ENCODE data around the gene ZNF618. TPM values are rescaled to one million over a fixed set of nuclear protein-coding genes. Genes with fewer than 3 reads are reported as not detected.

ZNF618 gene
- total RNA-seq, 4 donors from 2014 or later: 2.9 to 5.8 (median 4.2) TPM

DNA sequence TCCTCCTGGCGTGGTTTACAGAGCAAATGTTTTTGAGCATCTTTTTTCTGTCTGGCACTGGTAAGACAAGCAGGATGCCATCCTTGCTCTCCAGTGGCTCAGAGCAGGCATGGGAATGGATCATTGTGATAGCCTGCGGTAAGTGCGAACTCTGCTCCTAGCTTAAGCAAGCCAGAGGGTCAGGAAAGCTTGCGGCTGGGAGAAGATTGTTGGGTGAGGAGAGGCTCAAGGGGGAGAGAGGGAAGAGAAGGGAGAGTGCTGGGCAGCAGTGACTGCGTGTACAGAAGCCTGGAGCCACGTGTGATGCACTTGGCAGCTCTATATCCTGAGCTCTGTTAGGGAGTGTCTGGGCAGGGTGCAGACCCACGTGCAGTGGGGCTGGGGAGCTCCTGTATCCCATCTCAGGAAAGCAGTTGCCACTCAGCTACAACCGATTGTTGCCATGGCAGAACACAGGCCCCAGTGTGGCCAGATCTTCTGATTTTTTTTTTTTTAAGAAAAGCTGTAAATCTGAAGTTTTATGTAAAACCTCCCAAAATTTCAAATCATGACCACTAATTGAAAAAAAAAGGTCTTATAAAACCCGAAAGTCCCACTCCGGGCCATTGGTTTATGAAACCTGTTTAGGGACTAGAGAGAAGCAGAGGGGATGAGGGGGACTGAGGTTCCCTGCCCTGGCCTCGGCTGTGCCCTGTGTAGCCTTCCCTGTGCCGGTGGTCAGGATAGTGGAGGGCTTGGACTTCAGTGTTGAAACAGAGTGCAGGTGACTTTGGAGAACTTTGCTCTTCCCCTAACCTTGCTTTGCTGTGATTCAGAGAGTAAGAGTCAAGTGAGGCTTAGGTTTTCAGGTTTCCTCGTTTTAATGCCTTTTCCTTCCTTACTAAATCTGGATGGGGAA, 67.3 kb downstream of the ZNF618 start:
- Histone ChIP-seq H3K9me3 (no peaks in the 10 kb centered on the region), H3K4me3 (no peak overlapping the region), H3K36me3 (no peaks in the 10 kb centered on the region), H3K4me1 (no peaks in the 10 kb centered on the region), H3K27ac (no peak overlapping the region), H3K27me3 (no peaks in the 10 kb centered on the region)
- no peak for DNase-seq (ENCODE audit: low spot score in 2 of 2)
- 82% methylated on average over 13 of the region's 13 CpGs for WGBS
- no peak for TF ChIP-seq POLR2AphosphoS5 (IDR thresholded peaks at IDR 0.05)
- TF ChIP-seq EP300 (IDR thresholded peaks at IDR 0.05): no peak
- TF ChIP-seq, protein P1, sequence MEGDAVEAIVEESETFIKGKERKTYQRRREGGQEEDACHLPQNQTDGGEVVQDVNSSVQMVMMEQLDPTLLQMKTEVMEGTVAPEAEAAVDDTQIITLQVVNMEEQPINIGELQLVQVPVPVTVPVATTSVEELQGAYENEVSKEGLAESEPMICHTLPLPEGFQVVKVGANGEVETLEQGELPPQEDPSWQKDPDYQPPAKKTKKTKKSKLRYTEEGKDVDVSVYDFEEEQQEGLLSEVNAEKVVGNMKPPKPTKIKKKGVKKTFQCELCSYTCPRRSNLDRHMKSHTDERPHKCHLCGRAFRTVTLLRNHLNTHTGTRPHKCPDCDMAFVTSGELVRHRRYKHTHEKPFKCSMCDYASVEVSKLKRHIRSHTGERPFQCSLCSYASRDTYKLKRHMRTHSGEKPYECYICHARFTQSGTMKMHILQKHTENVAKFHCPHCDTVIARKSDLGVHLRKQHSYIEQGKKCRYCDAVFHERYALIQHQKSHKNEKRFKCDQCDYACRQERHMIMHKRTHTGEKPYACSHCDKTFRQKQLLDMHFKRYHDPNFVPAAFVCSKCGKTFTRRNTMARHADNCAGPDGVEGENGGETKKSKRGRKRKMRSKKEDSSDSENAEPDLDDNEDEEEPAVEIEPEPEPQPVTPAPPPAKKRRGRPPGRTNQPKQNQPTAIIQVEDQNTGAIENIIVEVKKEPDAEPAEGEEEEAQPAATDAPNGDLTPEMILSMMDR (IDR thresholded peaks at IDR 0.05): no peak
- no peak for TF ChIP-seq POLR2A (IDR thresholded peaks at IDR 0.05)

DNA sequence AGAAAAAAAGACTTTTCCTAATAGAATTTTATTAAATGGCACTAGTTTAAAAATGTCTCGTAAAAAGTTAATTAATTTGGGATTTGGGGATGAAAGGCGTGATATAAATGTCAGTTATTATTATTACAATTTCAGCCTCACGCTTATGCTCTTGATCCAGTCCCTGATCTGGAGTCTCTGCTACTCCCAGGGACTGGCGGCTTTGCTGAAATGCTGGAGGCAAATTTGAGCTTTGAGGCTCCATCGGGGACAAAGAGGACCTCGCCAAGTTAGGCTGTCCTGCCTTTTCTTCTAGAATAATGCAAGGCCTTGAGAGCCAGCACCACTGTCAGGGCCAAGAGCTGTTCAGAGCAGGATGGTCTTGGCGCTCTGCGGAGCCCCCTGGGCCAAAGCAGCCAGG, 69.7 kb downstream of the ZNF618 start:
- Histone ChIP-seq H3K4me1 (no peaks in the 10 kb centered on the region), H3K9me3 (no peaks in the 10 kb centered on the region), H3K36me3 (no peaks in the 10 kb centered on the region), H3K27me3 (no peaks in the 10 kb centered on the region), H3K27ac (no peak overlapping the region), H3K4me3 (no peak overlapping the region)
- no peak for DNase-seq (ENCODE audit: low spot score in 2 of 2)
- WGBS: 93% methylated on average over 8 of the region's 8 CpGs
- no peak for TF ChIP-seq EP300 (IDR thresholded peaks at IDR 0.05)
- TF ChIP-seq POLR2A (IDR thresholded peaks at IDR 0.05): no peak
- TF ChIP-seq, protein P1 (IDR thresholded peaks at IDR 0.05): no peak
- TF ChIP-seq POLR2AphosphoS5 (IDR thresholded peaks at IDR 0.05): no peak

DNA sequence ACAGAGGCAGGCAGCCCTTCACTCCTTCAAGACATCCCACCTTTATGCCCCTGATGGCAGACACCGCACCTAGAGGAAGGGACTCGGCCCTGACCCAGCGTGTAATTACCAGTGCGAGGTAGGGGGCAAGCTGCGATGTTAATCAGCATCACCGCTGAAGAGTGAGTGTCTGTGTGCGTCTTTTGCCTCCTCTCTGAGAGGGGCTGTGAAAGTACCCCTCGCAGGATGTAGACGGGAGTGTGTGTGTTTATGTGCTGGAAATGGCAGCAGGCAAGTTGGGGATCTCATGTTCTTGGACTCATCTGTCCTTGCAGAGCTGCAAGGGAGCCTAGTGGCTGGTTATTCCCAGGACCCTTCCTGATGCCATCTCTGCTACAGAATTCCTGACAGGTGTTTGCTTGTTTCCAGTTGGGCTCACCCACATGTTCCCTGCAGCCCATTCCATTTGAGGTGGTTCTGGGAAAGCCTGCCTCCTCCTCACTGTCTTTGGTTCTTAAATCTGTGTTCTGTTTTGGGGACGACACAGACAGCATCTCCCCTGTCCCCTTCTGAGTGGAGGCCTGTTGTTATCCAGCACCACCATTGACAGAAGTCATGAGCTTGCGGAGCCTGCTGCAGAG, 70.5 kb downstream of the ZNF618 start:
- Histone ChIP-seq H3K4me1 (no peaks in the 10 kb centered on the region), H3K9me3 (no peaks in the 10 kb centered on the region), H3K27me3 (no peaks in the 10 kb centered on the region), H3K36me3 (no peaks in the 10 kb centered on the region), H3K27ac (no peak overlapping the region), H3K4me3 (no peak overlapping the region)
- no peak for TF ChIP-seq POLR2AphosphoS5 (IDR thresholded peaks at IDR 0.05)
- no peak for DNase-seq (ENCODE audit: low spot score in 2 of 2)
- 96% methylated on average over 11 of the region's 11 CpGs for whole genome bisulfite sequencing

DNA sequence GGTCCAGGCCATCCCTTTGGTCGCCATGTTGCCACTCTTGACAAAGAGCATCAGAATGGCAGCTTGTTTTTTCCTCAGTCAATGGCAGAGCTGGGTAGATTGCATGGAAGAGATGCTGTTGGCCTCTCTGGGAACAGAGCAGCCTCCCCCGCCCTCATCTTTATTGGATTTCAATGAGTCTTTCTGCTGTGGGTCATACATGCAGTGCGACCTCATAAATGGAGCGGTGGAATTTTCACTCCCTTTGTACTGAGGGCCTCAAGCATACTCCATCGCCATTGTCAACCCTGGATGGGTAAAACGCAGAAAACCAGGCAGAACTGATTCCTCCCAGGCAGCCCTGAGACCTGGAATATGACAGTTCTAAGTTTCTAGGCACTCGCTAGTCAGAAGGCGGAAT, 71.8 kb downstream of the ZNF618 start:
- DNase-seq (ENCODE audit: low spot score in 2 of 2): no peak
- no peak overlapping the region for H3K4me3 ChIP-seq
- TF ChIP-seq POLR2AphosphoS5 (IDR thresholded peaks at IDR 0.05) (no peak), EP300 (IDR thresholded peaks at IDR 0.05) (no peak), POLR2A (IDR thresholded peaks at IDR 0.05) (no peak)
- TF ChIP-seq, protein P1 (IDR thresholded peaks at IDR 0.05): no peak
- 77% methylated on average over 5 of the region's 8 CpGs for WGBS
- H3K4me1 ChIP-seq: no peaks in the 10 kb centered on the region
- no peak overlapping the region for H3K27ac ChIP-seq
- H3K9me3 ChIP-seq: no peaks in the 10 kb centered on the region
- H3K36me3 ChIP-seq: no peaks in the 10 kb centered on the region
- no peaks in the 10 kb centered on the region for H3K27me3 ChIP-seq

DNA sequence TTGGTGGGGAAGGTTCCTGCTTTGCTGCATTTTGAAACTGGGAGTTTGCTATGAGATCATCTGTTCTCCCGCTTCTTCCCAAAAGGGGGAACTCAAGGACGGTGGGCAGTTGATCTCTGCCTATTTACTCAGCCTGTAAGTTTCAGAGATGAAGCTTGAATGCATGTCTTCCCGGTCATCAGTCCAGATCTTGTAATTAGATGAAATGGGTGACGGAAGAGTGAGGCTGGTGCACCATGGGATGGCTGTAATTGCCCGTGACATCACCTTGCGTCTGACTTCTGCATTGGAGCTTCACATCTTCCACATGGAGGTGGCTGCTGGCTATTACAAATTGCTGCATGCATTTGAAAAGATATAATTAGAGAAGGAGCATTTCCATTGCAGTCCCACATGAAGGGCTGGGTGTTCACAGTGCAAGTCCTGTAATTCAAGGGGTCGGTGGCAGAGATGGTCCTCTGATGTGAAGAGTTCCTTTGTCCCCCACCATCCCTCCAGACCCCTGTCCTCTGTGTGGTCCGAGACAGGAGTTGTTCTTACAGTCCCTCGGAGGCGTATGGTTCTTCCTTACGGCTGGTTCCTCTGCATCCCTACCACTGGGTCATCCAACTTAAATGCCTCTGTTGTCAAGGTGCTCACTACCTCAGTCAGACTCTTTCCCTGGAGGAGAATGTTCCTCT, 72.9 kb downstream of the ZNF618 start:
- 81% methylated on average over 11 of the region's 11 CpGs for WGBS
- Histone ChIP-seq H3K4me1 (no peaks in the 10 kb centered on the region), H3K4me3 (no peak overlapping the region), H3K9me3 (no peaks in the 10 kb centered on the region), H3K27ac (no peak overlapping the region), H3K27me3 (no peaks in the 10 kb centered on the region), H3K36me3 (no peaks in the 10 kb centered on the region)
- no peak for DNase-seq (ENCODE audit: low spot score in 2 of 2)
- TF ChIP-seq POLR2AphosphoS5 (IDR thresholded peaks at IDR 0.05) (no peak), EP300 (IDR thresholded peaks at IDR 0.05) (no peak), POLR2A (IDR thresholded peaks at IDR 0.05) (no peak)
- TF ChIP-seq, protein P1 (IDR thresholded peaks at IDR 0.05): no peak
